GM23248 (cell line): ENCODE measurements around the gene MAFG.

Source experiments
- EZH2 ChIP-seq: fragments of 200-600 bp; sonication (generic); IDR thresholded peaks from 2 replicates; pipeline ENCODE4 v1.6.1; 2018; ENCODE audit warnings: antibody characterized with exemption, mild to moderate bottlenecking; ENCODE audit not compliant: insufficient read depth, poor library complexity, severe bottlenecking
- EZH2phosphoT487 ChIP-seq: fragments of 200-600 bp; sonication (generic); IDR thresholded peaks from 2 replicates; pipeline ENCODE4 v1.6.1; 2018; ENCODE audit warnings: antibody characterized with exemption, moderate library complexity, mild to moderate bottlenecking, low read depth; ENCODE audit not compliant: insufficient read depth

DNA sequence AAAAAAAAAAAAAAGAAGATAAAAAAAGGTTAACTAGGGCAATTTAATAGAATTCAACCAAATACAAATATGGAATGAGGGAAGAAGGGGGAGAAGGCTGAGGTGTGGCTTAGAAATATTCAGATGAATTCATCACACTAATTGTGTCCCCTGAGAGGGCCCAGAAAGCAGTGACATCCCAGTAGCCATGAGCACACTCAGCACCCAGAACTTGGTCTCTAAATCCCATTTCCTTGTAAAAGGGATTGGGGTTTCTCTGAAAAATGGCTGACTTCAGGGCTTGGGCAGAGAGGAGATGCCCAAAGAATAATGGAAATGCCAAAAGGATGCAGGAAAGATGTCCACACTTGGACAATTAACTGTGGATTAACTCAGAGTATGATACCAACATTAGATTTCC, 45.9 kb upstream of the MAFG start:
- TF ChIP-seq EZH2 (no peak), EZH2phosphoT487 (no peak)
